Psoas muscle (tissue), 8 donors: ENCODE data around the gene SNX32. TPM values are rescaled to one million over a fixed set of nuclear protein-coding genes. Genes with fewer than 3 reads are reported as not detected.

Source experiments
- ATAC-seq, 4 donors: fragments of 200-7000 bp; cut with Tn5 transposase; one replicate each; pipeline ENCODE4 v1.9.1; 2020; ENCODE audit warnings: moderate library complexity in 3 of 4, mild to moderate bottlenecking in 2 of 4
- DNase-seq, 2 donors: peaks; one replicate each; pipeline ENCODE4 v3.0.0-alpha.2; 2020
- H3K27ac ChIP-seq: fragments of 200-600 bp; one replicate; pipeline ENCODE4 v1.8.0; 2022
- H3K27me3 ChIP-seq, 3 donors: fragments of 200-600 bp in 1 of 3; one replicate each; pipeline versions ENCODE4 v1.6.1 to v1.8.0; 2013 to 2022; ENCODE audit warnings: low read length in 2 of 3, mild to moderate bottlenecking in 2 of 3, moderate library complexity in 1 of 3; ENCODE audit not compliant: insufficient read depth in 3 of 3
- H3K36me3 ChIP-seq, 2 donors: fragments of 200-600 bp in 1 of 2; one replicate each; pipeline versions ENCODE4 v1.6.1 to v1.8.0; 2013 to 2022; ENCODE audit warnings: low read depth in 1 of 2, mild to moderate bottlenecking in 1 of 2, moderate library complexity in 1 of 2; ENCODE audit not compliant: insufficient read depth in 1 of 2
- H3K4me1 ChIP-seq: fragments of 200-600 bp; one replicate; pipeline ENCODE4 v1.8.0; 2022
- H3K4me3 ChIP-seq: fragments of 200-600 bp; one replicate; pipeline ENCODE4 v1.8.0; 2022; ENCODE audit warnings: mild to moderate bottlenecking
- H3K9me3 ChIP-seq: fragments of 200-600 bp; one replicate; pipeline ENCODE4 v1.8.0; 2022
- WGBS, 3 donors: extraction: QIAGEN DNeasy Blood & Tissue Kit; methylation state at CpG; one replicate each; pipeline versions ENCODE4 v1.1.6 to v1.1.7; 2013; 5-methylcytosine and 5-hydroxymethylcytosine counted together
- intact Hi-C, 2 donors: fragments of 100-400 bp; cut with DNase I; formaldehyde crosslinking; loops; one replicate each; pipeline versions ENCODE4 v1.11.0 to v1.14.2; 2022
- polyA plus RNA-seq, 3 donors: library from polyadenylated mRNA; stranded (reverse); fragments of 200-250 nt; gene quantifications; one replicate each; pipeline ENCODE4 v1.2.3, GENCODE V29; 2013
- total RNA-seq, 4 donors: library from RNA; stranded (reverse); fragmentation: NEBNext Ultra II Directional in 2 of 4; extraction: Animal tissue kit (Norgen Biotek cat#: 25700) in 2 of 4; gene quantifications; one replicate each; pipeline versions ENCODE4 v1.2.1 to v1.2.4, GENCODE V29; 2021 to 2023
- TF ChIP-seq, protein P1 (sequence below): fragments of 200-600 bp; IDR thresholded peaks from one replicate; pipeline ENCODE4 v1.8.0; 2022; ENCODE audit warnings: antibody characterized with exemption
- donor health status: healthy with polysubstance abuse.
- donor health status: DM: no; HTN: no; CAD: no; lungs with moderate emphysema.
- donor health status: Bipolar disorder and iron deficiency.
- donor health status: healthy.
- donor health status: DM: yes; HTN: yes; CAD: no.
- donor health status: DM: no; HTN: no; CAD: no.
- donor health status: DM: no; HTN: no; CAD: no.
- donor health status: DM: yes; HTN: yes; CAD: no.

Gene SNX32
- total and polyA plus RNA-seq, 7 donors = 0.05 to 0.20 TPM; not detected in 5

DNA sequence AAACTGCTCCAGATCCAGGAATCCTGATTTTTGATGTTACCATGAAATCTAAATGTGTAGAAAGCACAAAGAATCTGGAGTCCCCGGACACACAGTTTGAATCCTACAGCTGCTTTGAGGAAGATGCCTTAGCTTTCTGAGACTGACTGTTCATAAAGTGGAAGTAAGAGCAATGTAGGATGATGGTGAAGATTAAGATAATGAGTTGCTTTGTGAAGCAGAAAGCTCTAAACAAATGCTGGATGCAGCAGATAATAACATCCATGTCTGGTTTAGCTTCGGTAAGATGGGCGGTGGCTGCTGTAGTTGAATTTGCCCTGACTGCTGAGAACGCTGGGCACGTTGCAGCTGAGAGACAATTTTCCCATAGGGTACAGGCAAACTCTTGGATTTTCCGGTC lies 26.8 kb upstream of the SNX32 start:
- ATAC-seq = no peak
- H3K27ac ChIP-seq = no peak overlapping the region
- TF ChIP-seq, protein P1, sequence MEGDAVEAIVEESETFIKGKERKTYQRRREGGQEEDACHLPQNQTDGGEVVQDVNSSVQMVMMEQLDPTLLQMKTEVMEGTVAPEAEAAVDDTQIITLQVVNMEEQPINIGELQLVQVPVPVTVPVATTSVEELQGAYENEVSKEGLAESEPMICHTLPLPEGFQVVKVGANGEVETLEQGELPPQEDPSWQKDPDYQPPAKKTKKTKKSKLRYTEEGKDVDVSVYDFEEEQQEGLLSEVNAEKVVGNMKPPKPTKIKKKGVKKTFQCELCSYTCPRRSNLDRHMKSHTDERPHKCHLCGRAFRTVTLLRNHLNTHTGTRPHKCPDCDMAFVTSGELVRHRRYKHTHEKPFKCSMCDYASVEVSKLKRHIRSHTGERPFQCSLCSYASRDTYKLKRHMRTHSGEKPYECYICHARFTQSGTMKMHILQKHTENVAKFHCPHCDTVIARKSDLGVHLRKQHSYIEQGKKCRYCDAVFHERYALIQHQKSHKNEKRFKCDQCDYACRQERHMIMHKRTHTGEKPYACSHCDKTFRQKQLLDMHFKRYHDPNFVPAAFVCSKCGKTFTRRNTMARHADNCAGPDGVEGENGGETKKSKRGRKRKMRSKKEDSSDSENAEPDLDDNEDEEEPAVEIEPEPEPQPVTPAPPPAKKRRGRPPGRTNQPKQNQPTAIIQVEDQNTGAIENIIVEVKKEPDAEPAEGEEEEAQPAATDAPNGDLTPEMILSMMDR = no peak
- intact Hi-C loops = no loop called here
- H3K9me3 ChIP-seq = no peaks in the 10 kb centered on the region
- DNase-seq = no peak
- H3K27me3 ChIP-seq = peaks cover 0 to 77% (median 9%) of the 10 kb centered on the region in 3 donors
- no peak overlapping the region for H3K4me3 ChIP-seq
- no peaks in the 10 kb centered on the region for H3K4me1 ChIP-seq
- no peaks in the 10 kb centered on the region for H3K36me3 ChIP-seq
- 22 to 33% (median 28%) methylated on average over 6 of the region's 6 CpGs for WGBS, 3 donors

DNA sequence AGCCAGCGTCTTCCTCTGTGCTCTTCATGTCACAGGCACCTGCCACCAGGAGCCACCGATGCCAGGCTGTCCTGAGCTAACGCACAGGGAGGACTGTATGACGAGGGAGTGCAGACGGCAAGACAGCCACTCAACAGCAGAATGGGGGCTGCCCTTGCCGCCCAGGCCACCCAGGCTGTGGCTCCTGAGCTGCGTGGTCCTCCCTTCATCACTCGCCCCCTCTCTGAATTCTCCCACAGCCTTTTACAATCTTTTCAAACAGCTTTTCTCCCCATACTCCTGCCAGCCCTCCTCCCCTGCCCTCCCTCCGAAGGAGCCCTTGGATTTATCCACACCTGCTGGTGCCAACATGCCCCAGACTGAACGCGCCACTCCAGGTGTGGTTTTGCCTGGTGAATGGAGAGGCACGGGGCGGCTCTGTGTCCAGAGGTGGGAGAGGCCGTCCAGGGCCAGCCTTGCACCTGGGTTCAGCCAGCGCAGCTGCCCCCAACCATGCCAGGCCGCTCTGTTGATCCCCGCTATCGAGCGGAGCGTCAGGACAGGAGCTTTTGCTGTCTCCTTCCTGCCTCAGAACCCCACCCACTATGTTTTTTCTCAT lies 24.9 kb upstream of the SNX32 start:
- TF ChIP-seq, protein P1 = no peak
- Histone ChIP-seq H3K36me3 (no peaks in the 10 kb centered on the region), H3K27ac (no peak overlapping the region), H3K4me3 (no peak overlapping the region), H3K9me3 (no peaks in the 10 kb centered on the region), H3K4me1 (no peaks in the 10 kb centered on the region), H3K27me3 (peaks cover 0 to 61% (median 5%) of the 10 kb centered on the region in 3 donors)
- intact Hi-C loops = no loop called here
- WGBS, 3 donors = 66 to 68% (median 66%) methylated on average over 20 of the region's 20 CpGs
- DNase-seq (no peak), ATAC-seq (no peak)

DNA sequence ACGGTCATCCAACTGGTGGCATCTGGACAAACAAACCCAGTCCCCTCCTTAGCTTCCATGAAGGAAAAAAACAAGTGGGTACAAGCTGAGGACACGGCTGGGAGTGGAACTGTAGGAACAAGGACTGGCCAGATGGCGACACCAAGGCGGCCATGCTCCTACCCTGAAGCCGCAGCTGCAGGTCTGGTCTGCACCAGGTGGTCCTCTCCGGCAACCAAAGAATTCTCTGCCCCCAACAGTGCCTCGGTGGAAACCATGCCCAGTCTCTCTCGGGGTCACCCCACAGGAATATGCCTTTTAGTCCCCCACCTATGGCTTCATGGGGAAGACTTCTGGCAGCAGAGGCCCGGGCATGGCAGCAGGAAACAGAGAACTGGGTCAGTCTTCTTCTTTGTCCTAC lies 24.3 kb upstream of the SNX32 start:
- DNase-seq = no peak
- Histone ChIP-seq H3K27ac (no peak overlapping the region), H3K9me3 (no peaks in the 10 kb centered on the region), H3K4me1 (no peaks in the 10 kb centered on the region), H3K4me3 (no peak overlapping the region), H3K36me3 (no peaks in the 10 kb centered on the region), H3K27me3 (peaks cover 0 to 55% (median 0%) of the 10 kb centered on the region in 3 donors)
- intact Hi-C loops = no loop called here
- TF ChIP-seq, protein P1 = no peak
- WGBS, 3 donors = 74 to 77% (median 74%) methylated on average over 9 of the region's 9 CpGs
- ATAC-seq = no peak

DNA sequence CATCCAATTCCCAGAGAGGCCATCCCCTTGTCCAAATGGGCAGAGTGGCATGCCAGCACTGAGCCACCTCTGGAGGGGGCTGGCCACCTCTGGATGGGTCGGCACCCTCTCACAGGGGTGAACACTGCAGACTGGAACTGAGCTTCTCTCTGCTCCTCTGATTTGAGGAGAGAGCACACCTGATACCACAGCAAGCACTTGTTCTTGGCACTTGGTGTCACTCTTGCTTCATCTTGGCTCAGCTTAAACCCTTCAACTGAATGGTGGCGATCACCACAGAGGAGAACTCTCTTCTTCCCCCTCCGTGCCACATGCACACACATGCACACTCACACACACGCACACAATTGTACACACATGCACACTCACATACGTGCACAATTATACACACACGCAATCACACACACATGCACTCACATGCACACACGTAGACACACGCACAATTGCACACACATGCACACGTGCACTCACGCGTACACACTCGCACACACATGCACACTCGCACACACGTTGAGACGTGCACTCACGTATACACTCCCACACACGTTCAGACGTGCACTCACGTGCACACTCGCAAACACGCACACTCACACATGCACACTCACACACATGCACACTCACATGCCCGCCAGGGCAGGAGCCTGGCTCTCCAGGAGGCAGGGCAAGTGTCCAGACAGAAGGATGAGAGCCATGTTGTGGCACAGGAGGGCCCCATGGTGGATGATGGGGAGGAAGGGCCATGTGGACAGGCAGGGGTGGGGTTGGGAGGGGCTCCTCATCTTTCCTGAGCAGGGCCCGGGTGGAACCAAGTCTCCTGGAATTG lies 23.5 kb upstream of the SNX32 start:
- Histone ChIP-seq H3K9me3 (no peaks in the 10 kb centered on the region), H3K36me3 (no peaks in the 10 kb centered on the region), H3K27me3 (peaks cover 0 to 47% (median 0%) of the 10 kb centered on the region in 3 donors), H3K4me1 (no peaks in the 10 kb centered on the region), H3K4me3 (no peak overlapping the region), H3K27ac (no peak overlapping the region)
- ATAC-seq (peak; percentile 58 to 87 (median 72)), DNase-seq (no peak)
- TF ChIP-seq, protein P1 = no peak
- WGBS, 3 donors = 76 to 81% (median 79%) methylated on average over 23 of the region's 23 CpGs
- intact Hi-C loops = no loop called here
